Measurements from ENCODE around the gene CD4. TPM values are rescaled to one million over a fixed set of nuclear protein-coding genes. Genes with fewer than 3 reads are reported as not detected.

CD4 gene
- total RNA-seq, 1 experiment from 2014 or later: not detected

GRCh38 chr12:6851921-6852650 is 62.8 kb downstream of the CD4 start, which contains the start of gene USP5:
USP5 (plus strand) TSS chr12:6852150; CDS start chr12:6852180, 30 bp downstream.
- ChIA-PET POLR2A (interaction anchor here (0.8 to 4.1 kb wide), 23 partner anchors 10 to 318 kb away, joined by 3 to 102 read pairs (median 8); partner anchors contain the start of genes C12orf57, COPS7A, GAPDH and GNB3), CTCF (interaction anchor here (0.5 to 5.2 kb wide), 21 partner anchors 9 to 315 kb away, joined by 3 to 65 read pairs (median 8); partner anchors contain the start of genes C12orf57, COPS7A, MLF2 and P3H3)
- H3K36me3 ChIP-seq (ENCODE audit: control insufficient read depth, insufficient read depth, low read length): peaks cover 12% of the 10 kb centered on the region; the same call in 1 of the 2 replicates
- TSS peak; percentile 42 for BruUV-seq (replicated peaks)
- peak within 1 kb of the TSS; percentile 69 for H3K4me3 ChIP-seq (ENCODE audit: low read depth, low read length)
- Mint-ChIP-seq H3K4me3 (ENCODE audit: unreplicated experiment) (peak within 1 kb of the TSS; percentile 94), H3K27ac (ENCODE audit: unreplicated experiment) (peak within 1 kb of the TSS; percentile 95), H3K9me3 (ENCODE audit: unreplicated experiment) (no peaks in the 10 kb centered on the region), H3K27me3 (ENCODE audit: insufficient read depth, unreplicated experiment) (no peaks in the 10 kb centered on the region), H3K4me1 (ENCODE audit: low read depth, unreplicated experiment) (peaks cover 19% of the 10 kb centered on the region), H3K36me3 (ENCODE audit: insufficient read depth, unreplicated experiment) (peaks cover 77% of the 10 kb centered on the region)
- DNase-seq: peak; percentile 100
- H3K4me1 ChIP-seq: peaks cover 13% of the 10 kb centered on the region
- no peak for TF ChIP-seq CTCF (IDR thresholded peaks at IDR 0.05; ENCODE audit: insufficient read depth in 1 of 2, low read depth in 1 of 2, low read length in 1 of 2, severe bottlenecking in 1 of 2, unreplicated experiment in 1 of 2)
- intact Hi-C loops (cut with micrococcal nuclease; ENCODE audit: unreplicated experiment): loop anchor here (1.0 kb wide), 6 partner anchors 17 to 189 kb away; partner anchors contain the start of genes ING4, MLF2 and ZNF384
- H3K27me3 ChIP-seq (replicated peaks; ENCODE audit: control insufficient read depth, insufficient read depth, low read length): no peaks in the 10 kb centered on the region
- no peaks in the 10 kb centered on the region for H3K9me3 ChIP-seq

- intact Hi-C loops (cut with micrococcal nuclease; ENCODE audit: unreplicated experiment): loop anchor here (1.0 kb wide), 3 partner anchors 16 to 190 kb away; partner anchors contain the start of genes ING4 and MLF2
- CTCF ChIA-PET: interaction anchor here (0.5 to 5.2 kb wide), 19 partner anchors 8 to 238 kb away, joined by 3 to 65 read pairs (median 8); partner anchors contain the start of genes COPS7A, MLF2, P3H3 and PTMS
- Histone ChIP-seq H3K9me3 (no peaks in the 10 kb centered on the region), H3K4me3 (ENCODE audit: low read depth, low read length) (peak overlapping the region; percentile 69), H3K36me3 (ENCODE audit: control insufficient read depth, insufficient read depth, low read length) (peaks cover 14% of the 10 kb centered on the region), H3K27me3 (replicated peaks; ENCODE audit: control insufficient read depth, insufficient read depth, low read length) (no peaks in the 10 kb centered on the region), H3K4me1 (peaks cover 13% of the 10 kb centered on the region)
- peaks cover 19% of the 10 kb centered on the region for H3K4me1 Mint-ChIP-seq (ENCODE audit: low read depth, unreplicated experiment)
- peaks cover 77% of the 10 kb centered on the region for H3K36me3 Mint-ChIP-seq (ENCODE audit: insufficient read depth, unreplicated experiment)
- peak overlapping the region; percentile 94 for H3K4me3 Mint-ChIP-seq (ENCODE audit: unreplicated experiment)
- BruUV-seq (replicated peaks): no TSS peak
- TF ChIP-seq CTCF (IDR thresholded peaks at IDR 0.05; ENCODE audit: insufficient read depth in 1 of 2, low read depth in 1 of 2, low read length in 1 of 2, severe bottlenecking in 1 of 2, unreplicated experiment in 1 of 2): no peak
- H3K27me3 Mint-ChIP-seq (ENCODE audit: insufficient read depth, unreplicated experiment): no peaks in the 10 kb centered on the region
- H3K9me3 Mint-ChIP-seq (ENCODE audit: unreplicated experiment): no peaks in the 10 kb centered on the region
- POLR2A ChIA-PET: interaction anchor here (0.5 to 4.1 kb wide), 21 partner anchors 10 to 529 kb away, joined by 3 to 102 read pairs (median 8); partner anchors contain the start of genes C12orf57, COPS7A, GAPDH and GNB3
- peak overlapping the region; percentile 95 for H3K27ac Mint-ChIP-seq (ENCODE audit: unreplicated experiment)
- DNase-seq: peak in 1 of 2 experiments; percentile 61
These were observed 63.5 kb downstream of the CD4 start for GRCh38 chr12:6852651-6853354.

GRCh38 chr12:6853626-6854025 is 64.3 kb downstream of the CD4 start:
- Mint-ChIP-seq H3K27ac (ENCODE audit: unreplicated experiment) (peak overlapping the region; percentile 95), H3K4me1 (ENCODE audit: low read depth, unreplicated experiment) (peaks cover 19% of the 10 kb centered on the region), H3K36me3 (ENCODE audit: insufficient read depth, unreplicated experiment) (peaks cover 79% of the 10 kb centered on the region), H3K9me3 (ENCODE audit: unreplicated experiment) (no peaks in the 10 kb centered on the region), H3K27me3 (ENCODE audit: insufficient read depth, unreplicated experiment) (no peaks in the 10 kb centered on the region), H3K4me3 (ENCODE audit: unreplicated experiment) (peak overlapping the region; percentile 94)
- Histone ChIP-seq H3K9me3 (no peaks in the 10 kb centered on the region), H3K4me3 (ENCODE audit: low read depth, low read length) (peak overlapping the region; percentile 69; the same call in 1 of the 2 replicates), H3K27me3 (replicated peaks; ENCODE audit: control insufficient read depth, insufficient read depth, low read length) (no peaks in the 10 kb centered on the region), H3K4me1 (peaks cover 13% of the 10 kb centered on the region), H3K36me3 (ENCODE audit: control insufficient read depth, insufficient read depth, low read length) (peaks cover 16% of the 10 kb centered on the region)
- intact Hi-C loops (cut with micrococcal nuclease; ENCODE audit: unreplicated experiment): no loop called here
- CTCF ChIA-PET: interaction anchor here (0.5 to 5.2 kb wide), 4 partner anchors 16 to 239 kb away, joined by 3 to 65 read pairs (median 40); partner anchors contain the start of genes MLF2 and SPSB2
- POLR2A ChIA-PET: interaction anchor here (2.8 to 4.1 kb wide), 4 partner anchors 11 to 130 kb away, joined by 28 to 102 read pairs (median 42); partner anchors contain the start of genes COPS7A, GNB3, SPSB2 and TPI1
- no peak for TF ChIP-seq CTCF (IDR thresholded peaks at IDR 0.05; ENCODE audit: insufficient read depth in 1 of 2, low read depth in 1 of 2, low read length in 1 of 2, severe bottlenecking in 1 of 2, unreplicated experiment in 1 of 2)
- no peak for DNase-seq
- no TSS peak for BruUV-seq (replicated peaks)
